GM21723 (cell line): Measurements from ENCODE around the gene INSL6.
"Not testable (repeated sequence)": the region's sequence is repeated elsewhere in the genome, so short reads cannot be mapped to it uniquely, and the experiment has no call there.

ENCODE experiments used
- ATAC-seq: cut with Tn5 transposase; IDR thresholded peaks from one replicate; pipeline ENCODE4 v1.9.1; 2021; ENCODE audit warnings: mild to moderate bottlenecking, moderate library complexity; ENCODE audit not compliant: unreplicated experiment

INSL6 gene, protein sequence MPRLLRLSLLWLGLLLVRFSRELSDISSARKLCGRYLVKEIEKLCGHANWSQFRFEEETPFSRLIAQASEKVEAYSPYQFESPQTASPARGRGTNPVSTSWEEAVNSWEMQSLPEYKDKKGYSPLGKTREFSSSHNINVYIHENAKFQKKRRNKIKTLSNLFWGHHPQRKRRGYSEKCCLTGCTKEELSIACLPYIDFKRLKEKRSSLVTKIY

DNA sequence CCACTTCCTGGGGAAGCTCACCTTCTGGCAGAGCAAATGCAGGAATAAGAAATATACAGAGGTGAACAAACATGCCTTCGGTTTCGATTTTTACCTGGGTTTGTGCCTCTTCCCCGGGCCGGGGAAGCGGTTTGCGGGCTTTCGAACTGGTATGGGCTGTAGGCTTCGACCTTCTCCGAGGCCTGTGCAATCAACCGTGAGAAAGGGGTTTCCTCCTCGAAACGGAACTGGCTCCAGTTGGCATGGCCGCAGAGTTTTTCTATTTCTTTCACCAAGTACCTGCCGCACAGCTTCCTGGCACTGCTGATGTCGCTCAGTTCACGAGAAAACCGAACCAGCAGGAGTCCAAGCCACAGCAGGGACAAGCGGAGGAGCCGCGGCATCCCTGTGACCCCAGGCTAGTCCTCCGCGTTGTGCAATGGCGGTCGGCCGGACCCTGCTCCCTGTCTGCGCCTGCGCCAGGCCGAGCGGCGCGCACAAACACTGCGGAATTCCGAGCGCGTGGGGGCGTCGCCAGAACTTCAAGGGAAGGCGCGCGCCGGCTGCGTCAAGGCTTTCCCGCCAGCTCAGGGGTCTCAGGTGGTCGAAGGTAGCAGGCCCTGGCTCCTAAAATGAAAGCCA lies at the start of gene INSL6:
Gene INSL6 (minus strand): TSS at position 420 of the 621 bp plus-strand sequence. CDS start 37 bp downstream, at position 383.
- no peak for ATAC-seq

DNA sequence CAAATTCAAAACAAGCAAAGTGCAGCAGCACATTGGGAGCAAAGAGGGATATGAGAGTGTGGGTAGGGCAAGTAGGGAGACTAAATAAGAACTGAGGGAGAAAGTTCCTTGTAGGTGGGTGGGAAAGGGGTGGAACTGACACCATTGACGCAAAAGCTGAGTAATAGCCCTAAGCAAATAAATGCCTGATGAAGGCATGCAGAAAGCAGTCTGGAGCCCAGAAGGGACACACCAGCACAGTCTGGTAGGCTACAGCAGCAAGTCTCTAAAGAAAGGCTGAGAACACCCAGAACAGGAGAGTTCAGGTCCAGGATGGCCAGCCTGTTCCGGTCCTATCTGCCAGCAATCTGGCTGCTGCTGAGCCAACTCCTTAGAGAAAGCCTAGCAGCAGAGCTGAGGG lies 45.8 kb upstream of the INSL6 start, which contains the start of gene INSL4:
Gene INSL4 (plus strand): TSS at position 208 of the 400 bp plus-strand sequence. CDS start 105 bp downstream, at position 313.
- no peak for ATAC-seq

DNA sequence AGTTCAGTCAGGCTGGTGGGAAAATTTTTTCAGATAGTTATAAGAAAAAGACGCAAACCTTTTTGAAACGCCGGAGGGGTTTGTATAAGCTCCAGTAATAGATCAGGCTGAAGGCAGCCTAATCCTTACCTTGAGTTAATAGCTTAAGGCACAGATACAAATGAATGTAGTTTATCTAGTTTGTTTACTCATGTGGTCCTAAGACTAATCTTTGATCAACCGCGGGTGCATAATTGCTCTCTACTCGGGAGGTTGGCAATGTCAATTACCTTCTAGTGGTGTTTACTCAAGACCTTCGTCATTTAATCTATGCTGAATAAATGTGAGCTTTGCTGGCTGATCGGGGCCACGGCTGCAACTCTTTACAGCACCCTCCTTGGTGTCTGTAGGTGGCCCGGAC lies 45.1 kb upstream of the INSL6 start:
- no peak for ATAC-seq

DNA sequence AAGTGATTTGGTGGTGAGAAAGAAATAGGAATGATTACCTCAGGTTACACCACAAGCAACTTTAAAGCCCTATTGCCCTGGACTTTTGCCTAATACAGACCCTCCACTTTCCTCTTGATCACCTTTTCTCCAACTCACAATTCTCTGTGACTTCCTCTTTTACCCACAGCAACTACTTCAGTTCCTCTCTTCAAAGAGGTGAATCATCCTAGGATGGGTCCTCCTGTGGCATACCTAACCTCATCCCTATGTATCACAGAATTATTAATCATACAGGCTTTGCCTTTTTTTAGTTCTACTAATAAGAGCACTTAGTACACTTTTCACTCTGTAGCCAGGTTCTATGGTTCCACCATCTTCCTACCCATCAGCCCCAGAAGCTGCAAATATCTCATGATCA lies 19.6 kb upstream of the INSL6 start:
- no peak for ATAC-seq

DNA sequence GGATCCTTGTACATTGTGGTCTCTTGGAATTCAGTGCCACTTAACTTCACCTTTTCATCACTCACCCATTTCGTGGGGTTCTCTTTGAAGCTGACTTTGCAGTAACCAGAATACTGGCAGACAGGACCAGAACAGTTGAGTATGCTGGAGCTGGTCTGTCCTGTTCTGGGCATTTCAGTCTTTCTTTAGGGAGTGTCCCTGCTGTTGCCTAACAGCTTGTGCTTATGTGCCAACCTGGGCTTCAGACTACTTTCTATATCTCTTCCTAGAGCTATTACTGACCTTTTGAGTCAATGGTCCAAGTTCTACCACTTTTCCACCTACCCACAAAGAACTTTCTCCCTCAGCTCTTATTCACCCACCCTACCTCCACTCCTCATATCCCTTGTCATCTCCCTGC lies 10.0 kb upstream of the INSL6 start:
- ATAC-seq: no peak

DNA sequence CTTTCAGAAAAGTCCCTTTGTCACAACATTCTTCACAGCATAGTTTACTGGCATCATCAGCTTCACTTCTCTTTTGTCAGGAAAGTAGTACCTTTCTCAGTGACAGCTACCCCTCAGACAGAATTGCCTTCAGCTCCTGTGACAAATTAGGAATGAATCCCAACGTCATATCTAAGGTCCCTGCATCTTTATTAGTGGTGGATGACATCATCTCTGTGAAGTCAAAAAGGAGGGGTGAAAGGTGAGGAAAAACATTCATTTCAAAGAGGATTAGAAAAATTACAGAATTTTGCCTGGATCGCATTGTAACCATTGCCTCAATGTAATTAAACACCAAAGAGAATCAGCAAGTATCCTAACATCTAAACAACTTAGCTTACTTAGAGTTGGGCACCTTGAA lies 7.9 kb upstream of the INSL6 start:
- ATAC-seq: no peak

DNA sequence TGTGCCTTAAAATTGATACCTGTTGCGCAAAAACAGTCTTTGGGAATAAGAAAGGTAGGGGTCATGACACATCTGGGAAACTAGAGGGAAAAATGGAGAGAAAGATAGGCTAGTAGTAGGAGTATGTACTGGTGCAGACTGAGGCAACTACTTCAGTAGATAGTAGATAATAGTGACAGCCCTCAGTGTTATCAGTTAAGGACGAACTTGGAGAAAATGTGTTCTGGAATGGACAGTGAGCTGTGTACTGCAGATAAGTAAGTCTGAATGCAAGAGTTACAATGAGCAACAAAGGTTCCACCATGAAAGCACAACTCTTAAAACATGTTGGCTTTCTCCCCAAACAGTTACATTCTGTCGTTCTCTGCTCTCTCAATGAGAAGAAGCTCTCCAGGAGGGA lies 6.5 kb upstream of the INSL6 start:
- ATAC-seq: no peak

DNA sequence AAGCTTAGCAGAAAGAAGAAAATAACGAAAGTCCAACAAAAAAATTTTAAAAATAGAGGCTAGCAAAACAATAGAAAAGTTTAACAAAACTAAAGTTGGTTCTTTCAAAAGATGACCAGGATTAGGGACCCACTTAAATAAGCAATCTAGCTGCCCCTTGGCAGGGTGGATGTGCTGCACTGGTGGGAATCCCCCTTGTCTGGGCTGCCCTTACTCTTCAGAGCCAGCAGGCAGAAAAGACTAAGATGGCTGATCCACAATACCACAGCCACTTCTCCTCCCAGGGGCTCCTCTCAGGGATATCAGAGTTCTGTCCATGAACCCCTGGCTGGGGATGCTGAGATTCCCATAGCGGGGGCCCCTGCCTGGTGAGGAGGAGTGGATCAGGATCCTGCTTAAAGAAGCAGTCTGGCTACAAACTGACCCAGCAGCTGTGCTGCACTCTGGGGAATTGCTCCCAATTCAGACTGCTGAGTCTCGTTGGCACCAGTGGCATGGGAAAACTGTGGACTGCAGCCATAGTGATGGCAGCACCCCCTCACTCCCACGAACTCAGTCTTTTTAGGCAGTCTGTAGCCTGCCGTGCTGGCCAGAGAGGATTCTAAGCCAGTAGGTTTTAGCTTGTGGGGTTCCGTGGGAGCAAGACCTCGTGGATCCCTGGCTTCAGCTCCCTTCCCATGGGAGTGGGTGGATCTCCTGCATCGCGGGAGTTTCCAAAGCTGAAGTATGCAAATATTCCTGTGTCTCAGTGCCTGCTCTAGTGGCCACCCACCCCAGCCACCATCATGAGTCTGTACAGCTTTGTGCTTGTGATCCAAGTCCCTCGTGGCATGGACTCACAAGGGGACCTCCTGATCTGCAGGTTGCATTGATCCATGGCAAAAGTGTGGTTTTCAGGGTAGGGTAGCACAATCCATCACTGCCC lies 2.9 kb upstream of the INSL6 start:
- no peak for ATAC-seq

DNA sequence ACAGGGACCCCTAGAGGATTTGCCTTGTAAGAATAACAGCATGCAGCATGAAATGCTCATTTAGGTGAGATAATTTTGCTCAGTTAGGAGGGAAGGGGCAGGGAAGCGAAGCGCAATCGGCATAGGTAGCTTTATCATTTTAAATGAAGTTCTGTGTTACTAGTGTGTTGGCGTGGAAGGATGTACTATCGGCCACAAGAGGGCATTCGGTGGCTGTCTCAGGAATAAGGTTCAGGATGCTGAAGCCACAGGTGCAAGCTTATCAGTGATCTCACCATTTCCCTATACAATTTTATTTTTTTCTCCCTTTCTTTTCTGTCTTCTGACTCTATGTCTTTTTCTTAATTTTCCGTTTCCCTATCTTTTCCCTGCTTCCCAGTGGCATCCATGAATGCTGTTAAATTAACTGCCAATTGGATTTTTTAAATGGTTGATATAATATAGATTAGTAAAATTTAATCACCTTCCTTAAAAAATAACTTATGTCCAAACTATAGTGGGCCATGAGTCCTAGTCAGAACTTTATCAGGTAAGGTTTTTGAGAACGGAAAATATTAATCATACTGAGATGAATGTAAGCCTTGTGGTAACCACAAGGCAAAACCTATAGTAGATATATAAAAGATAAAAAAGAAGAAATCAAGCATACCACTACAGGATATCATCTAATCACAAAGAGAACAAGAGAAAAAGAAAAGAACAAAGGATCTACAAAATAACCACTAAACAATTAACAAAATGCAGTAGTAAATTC lies 1.2 kb upstream of the INSL6 start:
- peak; percentile 65 for ATAC-seq

DNA sequence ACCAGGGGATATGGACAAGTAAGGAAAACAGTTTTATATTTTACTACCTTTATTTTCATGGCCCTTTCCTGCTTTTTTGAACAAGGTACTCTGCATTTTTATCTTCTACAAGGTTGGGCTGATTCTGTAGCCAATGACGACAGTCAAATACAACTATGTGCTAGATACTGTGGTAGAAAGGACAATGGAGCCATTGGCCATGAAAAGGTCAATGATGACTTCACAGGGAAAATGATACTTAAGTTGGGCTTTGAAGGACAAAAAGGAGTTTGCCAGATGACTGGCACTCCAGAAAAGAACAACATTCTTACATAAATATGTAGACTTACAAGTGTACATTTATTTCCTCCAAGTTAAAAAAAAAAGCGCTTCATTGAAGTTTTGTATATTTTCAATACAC lies 663 bp downstream of the INSL6 start:
- no peak for ATAC-seq

DNA sequence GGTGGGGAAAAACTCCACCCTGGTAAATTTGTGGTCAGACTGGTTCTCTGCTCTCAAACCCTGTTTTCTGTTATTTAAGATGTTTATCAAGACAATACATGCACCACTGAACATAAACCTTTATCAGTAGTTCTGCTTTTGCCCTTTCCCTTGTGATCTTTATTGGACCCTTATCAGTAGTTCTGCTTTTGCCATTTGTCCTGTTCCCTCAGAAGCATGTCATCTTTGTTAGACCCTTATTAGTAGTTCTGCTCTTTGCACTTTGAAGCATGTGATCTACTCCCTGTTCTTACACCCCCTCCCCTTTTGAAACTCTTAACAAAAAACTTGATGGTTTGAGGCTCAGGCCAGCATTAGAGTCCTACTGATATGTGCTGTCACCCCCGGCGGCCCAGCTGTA lies 4.8 kb downstream of the INSL6 start:
- ATAC-seq: not testable (repeated sequence)

DNA sequence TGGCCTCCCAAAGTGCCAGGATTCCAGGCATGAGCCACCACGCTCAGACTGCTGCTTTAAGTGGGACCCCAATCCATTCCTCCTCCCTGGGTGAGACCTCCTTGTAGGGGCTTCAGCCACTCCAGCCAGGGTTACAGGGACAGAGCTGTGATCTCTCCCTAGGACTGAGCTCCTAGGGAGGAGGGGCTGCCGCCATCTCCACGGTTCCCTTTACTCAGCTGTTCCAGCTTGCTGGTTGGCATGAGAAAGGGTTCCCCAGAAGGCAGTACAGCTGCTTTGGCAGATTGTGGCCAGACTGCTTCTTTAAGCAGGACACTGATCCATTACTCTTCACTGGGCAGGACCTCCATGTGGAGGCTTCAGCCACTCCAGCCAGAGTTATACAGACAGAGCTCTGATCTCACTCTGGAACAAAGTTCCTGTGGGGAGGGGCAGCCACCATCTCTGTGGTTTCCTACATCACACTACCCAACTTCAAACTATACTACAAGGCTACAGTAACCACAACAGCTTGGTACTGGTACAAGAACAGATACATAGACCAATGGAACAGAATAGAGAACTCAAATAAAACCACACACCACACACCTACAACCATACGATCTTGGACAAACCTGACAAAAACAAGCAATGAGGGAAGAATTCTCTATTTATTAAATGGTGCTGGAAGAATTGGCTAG lies 7.2 kb downstream of the INSL6 start:
- ATAC-seq: no peak

DNA sequence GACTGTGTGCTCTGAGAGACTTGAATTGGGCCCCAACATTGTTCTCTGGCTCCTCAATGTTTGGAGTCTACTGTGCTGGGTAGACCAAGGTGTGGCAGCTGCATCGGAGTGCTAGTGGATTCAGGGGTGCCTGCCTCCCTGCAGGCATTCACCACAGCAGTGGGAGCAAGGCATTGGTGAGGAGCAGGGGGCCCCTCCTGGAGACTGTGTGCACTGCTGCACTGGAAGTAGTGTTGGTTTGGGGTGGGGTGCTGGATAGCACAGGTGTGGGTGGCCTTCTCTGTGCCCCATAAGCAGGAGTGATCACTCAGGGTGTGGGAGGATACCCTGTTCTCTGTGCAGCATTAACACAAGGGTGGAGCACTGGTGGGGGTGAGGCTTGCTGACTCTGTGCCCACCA lies 39.2 kb downstream of the INSL6 start:
- ATAC-seq: no peak

DNA sequence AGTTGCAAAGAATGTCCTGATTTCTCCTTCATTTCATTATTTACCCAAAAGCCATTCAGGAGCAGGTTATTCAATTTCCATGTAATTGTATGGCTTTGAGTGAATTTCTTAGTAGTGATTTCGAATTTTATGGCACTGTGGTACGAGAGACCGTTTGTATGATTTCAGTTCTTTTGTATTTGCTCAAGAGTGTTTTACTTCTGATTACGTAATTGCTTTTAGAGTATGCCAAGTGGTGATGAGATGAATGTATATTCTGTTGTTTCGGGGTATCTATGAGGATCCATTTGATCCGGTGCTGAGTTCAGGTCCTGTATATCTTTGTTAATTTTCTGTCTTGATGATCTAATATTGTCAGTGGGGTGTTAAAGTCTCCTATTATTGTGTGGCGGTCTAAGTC lies 41.2 kb downstream of the INSL6 start:
- ATAC-seq: no peak

DNA sequence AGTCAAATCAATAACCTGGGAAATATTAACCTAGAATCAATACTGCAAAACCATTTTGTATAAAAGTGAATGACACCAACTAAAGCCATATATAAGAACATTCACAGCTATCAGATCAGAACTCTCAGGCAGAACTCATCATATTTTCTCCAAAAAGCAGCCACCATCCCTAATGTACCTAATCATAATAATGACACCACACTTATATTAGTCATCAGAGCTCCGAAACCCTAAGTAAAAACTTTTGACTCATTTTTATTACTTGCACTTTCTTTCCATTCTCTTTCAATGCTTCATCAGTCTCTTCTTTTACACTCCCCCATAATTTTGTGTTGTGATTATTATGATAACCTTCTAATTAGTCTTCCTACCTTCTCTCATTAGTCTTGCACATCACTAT lies 45.3 kb downstream of the INSL6 start:
- ATAC-seq: no peak

DNA sequence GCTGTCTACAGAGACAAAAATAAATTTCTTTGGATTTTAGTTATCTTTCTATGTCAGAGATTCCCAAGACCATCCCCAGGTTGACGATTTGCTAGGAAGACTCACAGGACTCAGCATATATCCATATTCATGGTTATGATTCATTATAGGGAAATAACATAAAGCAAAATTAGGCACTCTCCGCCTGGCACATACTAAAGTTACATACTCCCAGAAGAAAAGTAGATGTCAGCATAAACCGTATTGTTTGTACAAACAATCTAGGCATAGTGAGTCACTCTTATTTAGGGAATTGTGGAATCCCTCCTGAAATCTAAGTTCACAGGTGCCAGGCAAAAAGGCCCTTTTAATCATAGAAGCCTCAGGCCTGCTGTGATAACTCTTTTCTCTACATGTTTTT lies 62.9 kb downstream of the INSL6 start:
- no peak for ATAC-seq

DNA sequence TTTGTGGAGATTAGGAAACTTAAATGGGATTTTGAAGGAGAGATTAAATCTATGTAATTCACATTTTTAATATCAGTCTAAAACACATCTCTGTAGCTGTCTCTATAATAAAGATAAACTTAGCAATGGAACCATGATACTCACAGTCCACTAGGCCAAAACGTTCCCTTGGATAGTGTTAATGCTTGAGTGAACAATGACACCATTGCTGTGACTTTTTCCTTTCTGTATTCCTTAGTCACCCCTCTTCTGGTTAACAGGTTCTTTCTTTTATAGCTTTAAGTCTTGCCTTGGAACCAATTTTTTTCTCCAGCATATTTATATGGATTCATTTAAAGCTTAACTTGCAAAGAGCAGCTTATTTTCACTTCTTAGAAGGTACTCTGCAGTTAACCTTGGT lies 63.3 kb downstream of the INSL6 start:
- ATAC-seq: no peak

DNA sequence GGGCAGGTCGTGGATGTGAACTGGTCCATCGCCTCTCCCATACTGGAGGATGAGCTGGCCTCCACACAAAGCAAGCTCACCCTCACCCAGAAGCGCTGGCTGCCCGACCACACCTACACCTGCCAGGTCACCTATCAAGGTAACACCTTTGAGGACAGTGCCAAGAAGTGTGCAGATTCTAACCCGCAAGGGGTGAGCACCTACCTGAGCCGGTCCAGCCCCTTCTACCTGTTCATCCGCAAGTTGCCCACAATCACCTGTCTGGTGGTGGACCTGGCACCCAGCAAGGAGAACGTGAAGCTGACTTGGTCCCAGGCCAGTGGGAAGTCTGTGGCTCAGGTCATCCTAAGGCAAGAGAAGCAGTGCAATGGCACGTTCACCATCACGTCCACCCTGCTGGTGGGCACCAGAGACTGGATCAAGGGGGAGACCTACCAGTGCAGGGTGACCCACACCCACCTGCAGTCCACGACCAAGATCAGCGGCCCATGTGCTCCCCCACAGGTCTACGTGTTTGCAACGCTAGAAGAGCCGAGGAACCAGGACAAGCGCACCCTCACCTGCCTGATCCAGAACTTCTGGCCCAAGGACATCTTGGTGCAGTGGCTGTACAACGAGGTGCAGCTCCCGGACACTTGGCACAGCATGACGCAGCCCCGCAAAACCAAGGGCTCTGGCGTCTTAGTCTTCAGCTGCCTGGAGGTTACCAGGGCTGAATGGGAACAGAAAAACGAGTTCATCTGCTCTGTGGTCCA lies 71.3 kb downstream of the INSL6 start:
- ATAC-seq: no peak
